ENCODE measurements around the gene COMP.

The COMP gene

GRCh38 chr19:18781885-18782527, 9.1 kb downstream of the COMP start:
- Histone ChIP-seq H3K27ac (ENCODE audit: low read depth, low read length, severe bottlenecking) (no peak overlapping the region), H3K36me3 (ENCODE audit: control insufficient read depth, insufficient read depth, low read length) (no peaks in the 10 kb centered on the region), H3K9me3 (ENCODE audit: control insufficient read depth, low read length) (no peaks in the 10 kb centered on the region), H3K4me1 (ENCODE audit: control insufficient read depth, insufficient read depth, low read length, poor library complexity, severe bottlenecking) (peaks cover 4% of the 10 kb centered on the region), H3K4me3 (ENCODE audit: extremely low read depth, insufficient read depth, low read length, poor library complexity, severe bottlenecking) (no peak overlapping the region)
- WGBS, 2 experiments (ENCODE audit: insufficient coverage in 2 of 2), result 85 to 86% methylated on average over 12 to 17 of the region's 20 CpGs

- Histone ChIP-seq H3K9me3 (ENCODE audit: control insufficient read depth, low read length) (no peaks in the 10 kb centered on the region), H3K4me1 (ENCODE audit: control insufficient read depth, insufficient read depth, low read length, poor library complexity, severe bottlenecking) (peaks cover 9% of the 10 kb centered on the region)
- 82 to 85% methylated on average over 9 to 13 of the region's 14 CpGs for WGBS, 2 experiments (ENCODE audit: insufficient coverage in 2 of 2)
These were observed 10.0 kb downstream of the COMP start for GRCh38 chr19:18781047-18781600.

GRCh38 chr19:18780631-18781030, 10.5 kb downstream of the COMP start:
- H3K4me3 ChIP-seq (ENCODE audit: extremely low read depth, insufficient read depth, low read length, poor library complexity, severe bottlenecking), result no peak overlapping the region
- no peaks in the 10 kb centered on the region for H3K36me3 ChIP-seq (ENCODE audit: control insufficient read depth, insufficient read depth, low read length)
- WGBS, 2 experiments (ENCODE audit: insufficient coverage in 2 of 2), result 47 to 72% methylated on average over 7 of the region's 10 CpGs
- H3K9me3 ChIP-seq (ENCODE audit: control insufficient read depth, low read length), result no peaks in the 10 kb centered on the region
- H3K4me1 ChIP-seq (ENCODE audit: control insufficient read depth, insufficient read depth, low read length, poor library complexity, severe bottlenecking), result peaks cover 13% of the 10 kb centered on the region
- no peak overlapping the region for H3K27ac ChIP-seq (ENCODE audit: low read depth, low read length, severe bottlenecking)

More at GRCh38 chr19:18781047-18781600, 10.0 kb downstream of the COMP start:
- H3K27ac ChIP-seq (ENCODE audit: low read depth, low read length, severe bottlenecking), result no peak overlapping the region
- no peaks in the 10 kb centered on the region for H3K36me3 ChIP-seq (ENCODE audit: control insufficient read depth, insufficient read depth, low read length)
- H3K4me3 ChIP-seq (ENCODE audit: extremely low read depth, insufficient read depth, low read length, poor library complexity, severe bottlenecking), result no peak overlapping the region

GRCh38 chr19:18780081-18780480, 11.0 kb downstream of the COMP start:
- no peak overlapping the region for H3K4me3 ChIP-seq (ENCODE audit: extremely low read depth, insufficient read depth, low read length, poor library complexity, severe bottlenecking)
- H3K4me1 ChIP-seq (ENCODE audit: control insufficient read depth, insufficient read depth, low read length, poor library complexity, severe bottlenecking), result peaks cover 10% of the 10 kb centered on the region
- WGBS, 2 experiments (ENCODE audit: insufficient coverage in 2 of 2), result 87 to 88% methylated on average over 16 to 17 of the region's 17 CpGs
- no peaks in the 10 kb centered on the region for H3K9me3 ChIP-seq (ENCODE audit: control insufficient read depth, low read length)
- no peak overlapping the region for H3K27ac ChIP-seq (ENCODE audit: low read depth, low read length, severe bottlenecking)
- no peaks in the 10 kb centered on the region for H3K36me3 ChIP-seq (ENCODE audit: control insufficient read depth, insufficient read depth, low read length)

GRCh38 chr19:18778826-18779495, 12.1 kb downstream of the COMP start:
- WGBS, 2 experiments (ENCODE audit: insufficient coverage in 2 of 2), result 75 to 79% methylated on average over 10 to 12 of the region's 14 CpGs

GRCh38 chr19:18778076-18778389, 13.1 kb downstream of the COMP start:
- H3K36me3 ChIP-seq (ENCODE audit: control insufficient read depth, insufficient read depth, low read length), result no peaks in the 10 kb centered on the region
- no peak overlapping the region for H3K4me3 ChIP-seq (ENCODE audit: extremely low read depth, insufficient read depth, low read length, poor library complexity, severe bottlenecking)
- H3K4me1 ChIP-seq (ENCODE audit: control insufficient read depth, insufficient read depth, low read length, poor library complexity, severe bottlenecking), result peaks cover 10% of the 10 kb centered on the region
- no peaks in the 10 kb centered on the region for H3K9me3 ChIP-seq (ENCODE audit: control insufficient read depth, low read length)
- 40 to 49% methylated on average over 9 to 10 of the region's 11 CpGs for WGBS, 2 experiments (ENCODE audit: insufficient coverage in 2 of 2)
- H3K27ac ChIP-seq (ENCODE audit: low read depth, low read length, severe bottlenecking), result no peak overlapping the region

More at GRCh38 chr19:18778826-18779495, 12.1 kb downstream of the COMP start:
- Histone ChIP-seq H3K4me1 (ENCODE audit: control insufficient read depth, insufficient read depth, low read length, poor library complexity, severe bottlenecking) (peaks cover 10% of the 10 kb centered on the region), H3K9me3 (ENCODE audit: control insufficient read depth, low read length) (no peaks in the 10 kb centered on the region), H3K4me3 (ENCODE audit: extremely low read depth, insufficient read depth, low read length, poor library complexity, severe bottlenecking) (no peak overlapping the region), H3K36me3 (ENCODE audit: control insufficient read depth, insufficient read depth, low read length) (no peaks in the 10 kb centered on the region), H3K27ac (ENCODE audit: low read depth, low read length, severe bottlenecking) (no peak overlapping the region)

GRCh38 chr19:18777301-18778075, 13.6 kb downstream of the COMP start:
- no peak overlapping the region for H3K4me3 ChIP-seq (ENCODE audit: extremely low read depth, insufficient read depth, low read length, poor library complexity, severe bottlenecking)
- 40% methylated on average over 54 to 60 of the region's 71 CpGs for WGBS, 2 experiments (ENCODE audit: insufficient coverage in 2 of 2)

GRCh38 chr19:18776736-18777135, 14.4 kb downstream of the COMP start:
- 56 to 63% methylated on average over 12 of the region's 12 CpGs for WGBS, 2 experiments (ENCODE audit: insufficient coverage in 2 of 2)
- Histone ChIP-seq H3K4me3 (ENCODE audit: extremely low read depth, insufficient read depth, low read length, poor library complexity, severe bottlenecking) (no peak overlapping the region), H3K36me3 (ENCODE audit: control insufficient read depth, insufficient read depth, low read length) (no peaks in the 10 kb centered on the region), H3K27ac (ENCODE audit: low read depth, low read length, severe bottlenecking) (no peak overlapping the region), H3K4me1 (ENCODE audit: control insufficient read depth, insufficient read depth, low read length, poor library complexity, severe bottlenecking) (peaks cover 10% of the 10 kb centered on the region), H3K9me3 (ENCODE audit: control insufficient read depth, low read length) (no peaks in the 10 kb centered on the region)

More at GRCh38 chr19:18777301-18778075, 13.6 kb downstream of the COMP start:
- peaks cover 10% of the 10 kb centered on the region for H3K4me1 ChIP-seq (ENCODE audit: control insufficient read depth, insufficient read depth, low read length, poor library complexity, severe bottlenecking)
- H3K36me3 ChIP-seq (ENCODE audit: control insufficient read depth, insufficient read depth, low read length), result no peaks in the 10 kb centered on the region
- no peak overlapping the region for H3K27ac ChIP-seq (ENCODE audit: low read depth, low read length, severe bottlenecking)
- H3K9me3 ChIP-seq (ENCODE audit: control insufficient read depth, low read length), result no peaks in the 10 kb centered on the region

- 57 to 61% methylated on average over 3 to 8 of the region's 8 CpGs for WGBS, 2 experiments (ENCODE audit: insufficient coverage in 2 of 2)
These were observed 14.9 kb downstream of the COMP start for GRCh38 chr19:18776288-18776594.

GRCh38 chr19:18775586-18776287, 15.4 kb downstream of the COMP start:
- Histone ChIP-seq H3K36me3 (ENCODE audit: control insufficient read depth, insufficient read depth, low read length) (no peaks in the 10 kb centered on the region), H3K4me3 (ENCODE audit: extremely low read depth, insufficient read depth, low read length, poor library complexity, severe bottlenecking) (no peak overlapping the region), H3K9me3 (ENCODE audit: control insufficient read depth, low read length) (no peaks in the 10 kb centered on the region), H3K4me1 (ENCODE audit: control insufficient read depth, insufficient read depth, low read length, poor library complexity, severe bottlenecking) (peaks cover 10% of the 10 kb centered on the region), H3K27ac (ENCODE audit: low read depth, low read length, severe bottlenecking) (no peak overlapping the region)
- 89% methylated on average over 26 to 33 of the region's 33 CpGs for WGBS, 2 experiments (ENCODE audit: insufficient coverage in 2 of 2)

More at GRCh38 chr19:18776288-18776594, 14.9 kb downstream of the COMP start:
- H3K9me3 ChIP-seq (ENCODE audit: control insufficient read depth, low read length), result no peaks in the 10 kb centered on the region
- H3K27ac ChIP-seq (ENCODE audit: low read depth, low read length, severe bottlenecking), result no peak overlapping the region
- no peak overlapping the region for H3K4me3 ChIP-seq (ENCODE audit: extremely low read depth, insufficient read depth, low read length, poor library complexity, severe bottlenecking)
- no peaks in the 10 kb centered on the region for H3K36me3 ChIP-seq (ENCODE audit: control insufficient read depth, insufficient read depth, low read length)
- peaks cover 10% of the 10 kb centered on the region for H3K4me1 ChIP-seq (ENCODE audit: control insufficient read depth, insufficient read depth, low read length, poor library complexity, severe bottlenecking)
